ENCODE data around the gene SMG6.

Gene SMG6

GRCh38 chr17:2105663-2106062 is 197.9 kb downstream of the SMG6 start:
- Histone ChIP-seq H3K9me3 (no peaks in the 10 kb centered on the region), H3K27ac (no peak overlapping the region), H3K36me3 (no peaks in the 10 kb centered on the region), H3K4me1 (ENCODE audit: control insufficient read depth in 1 of 2, insufficient read depth in 1 of 2, low read depth in 1 of 2, low read length in 1 of 2) (peaks cover 12% of the 10 kb centered on the region in 2 experiments), H3K4me3 (ENCODE audit: low read depth in 1 of 2, low read length in 1 of 2) (no peak overlapping the region), H3K27me3 (no peaks in the 10 kb centered on the region)
- no peak for TF ChIP-seq CTCF (IDR thresholded peaks at IDR 0.05)

GRCh38 chr17:2102931-2103809 is 200.4 kb downstream of the SMG6 start:
- Histone ChIP-seq H3K4me1 (ENCODE audit: control insufficient read depth in 1 of 2, insufficient read depth in 1 of 2, low read depth in 1 of 2, low read length in 1 of 2) (peaks cover 12% of the 10 kb centered on the region in 2 experiments), H3K27me3 (no peaks in the 10 kb centered on the region), H3K36me3 (no peaks in the 10 kb centered on the region), H3K9me3 (no peaks in the 10 kb centered on the region), H3K4me3 (ENCODE audit: low read depth in 1 of 2, low read length in 1 of 2) (no peak overlapping the region), H3K27ac (no peak overlapping the region)
- no peak for TF ChIP-seq CTCF (IDR thresholded peaks at IDR 0.05)

- Histone ChIP-seq H3K27me3 (no peaks in the 10 kb centered on the region), H3K4me3 (ENCODE audit: low read depth in 1 of 2, low read length in 1 of 2) (no peak overlapping the region), H3K9me3 (no peaks in the 10 kb centered on the region), H3K36me3 (no peaks in the 10 kb centered on the region), H3K27ac (peak overlapping the region; percentile 42), H3K4me1 (ENCODE audit: control insufficient read depth in 1 of 2, insufficient read depth in 1 of 2, low read depth in 1 of 2, low read length in 1 of 2) (peaks cover 12% of the 10 kb centered on the region in 2 experiments)
- no peak for TF ChIP-seq CTCF (IDR thresholded peaks at IDR 0.05)
Measured at GRCh38 chr17:2101448-2102257, 201.9 kb downstream of the SMG6 start.

GRCh38 chr17:2095536-2095910 is 208.1 kb downstream of the SMG6 start:
- H3K4me1 ChIP-seq (ENCODE audit: control insufficient read depth in 1 of 2, insufficient read depth in 1 of 2, low read depth in 1 of 2, low read length in 1 of 2), result peaks cover 9 to 13% of the 10 kb centered on the region in 2 experiments
- H3K9me3 ChIP-seq, result no peaks in the 10 kb centered on the region
- no peak for TF ChIP-seq CTCF (IDR thresholded peaks at IDR 0.05)
- no peak overlapping the region for H3K27ac ChIP-seq
- no peaks in the 10 kb centered on the region for H3K27me3 ChIP-seq
- no peaks in the 10 kb centered on the region for H3K36me3 ChIP-seq
- no peak overlapping the region for H3K4me3 ChIP-seq (ENCODE audit: low read depth in 1 of 2, low read length in 1 of 2)

GRCh38 chr17:2094891-2095535 is 208.6 kb downstream of the SMG6 start:
- H3K27ac ChIP-seq, result no peak overlapping the region
- no peak for TF ChIP-seq CTCF (IDR thresholded peaks at IDR 0.05)
- peaks cover 14 to 18% of the 10 kb centered on the region in 2 experiments for H3K4me1 ChIP-seq (ENCODE audit: control insufficient read depth in 1 of 2, insufficient read depth in 1 of 2, low read depth in 1 of 2, low read length in 1 of 2)
- no peaks in the 10 kb centered on the region for H3K9me3 ChIP-seq
- no peak overlapping the region for H3K4me3 ChIP-seq (ENCODE audit: low read depth in 1 of 2, low read length in 1 of 2)
- H3K27me3 ChIP-seq, result no peaks in the 10 kb centered on the region
- no peaks in the 10 kb centered on the region for H3K36me3 ChIP-seq

Measured in neutrophil (primary cell).